T follicular helper cell (primary cell): Measurements from ENCODE around the gene PKD2.

Experiments
- DNase-seq: peaks from one replicate; pipeline ENCODE4 v3.0.0-alpha.2; 2020; ENCODE audit warnings: low read depth
- total RNA-seq, 2 experiments: gene quantifications; one replicate each; lab custom pipeline; 2026; lab: John Stamatoyannopoulos, UW

PKD2 gene
- total RNA-seq = 10.3 to 18.4 reads per million in 2 experiments

DNA sequence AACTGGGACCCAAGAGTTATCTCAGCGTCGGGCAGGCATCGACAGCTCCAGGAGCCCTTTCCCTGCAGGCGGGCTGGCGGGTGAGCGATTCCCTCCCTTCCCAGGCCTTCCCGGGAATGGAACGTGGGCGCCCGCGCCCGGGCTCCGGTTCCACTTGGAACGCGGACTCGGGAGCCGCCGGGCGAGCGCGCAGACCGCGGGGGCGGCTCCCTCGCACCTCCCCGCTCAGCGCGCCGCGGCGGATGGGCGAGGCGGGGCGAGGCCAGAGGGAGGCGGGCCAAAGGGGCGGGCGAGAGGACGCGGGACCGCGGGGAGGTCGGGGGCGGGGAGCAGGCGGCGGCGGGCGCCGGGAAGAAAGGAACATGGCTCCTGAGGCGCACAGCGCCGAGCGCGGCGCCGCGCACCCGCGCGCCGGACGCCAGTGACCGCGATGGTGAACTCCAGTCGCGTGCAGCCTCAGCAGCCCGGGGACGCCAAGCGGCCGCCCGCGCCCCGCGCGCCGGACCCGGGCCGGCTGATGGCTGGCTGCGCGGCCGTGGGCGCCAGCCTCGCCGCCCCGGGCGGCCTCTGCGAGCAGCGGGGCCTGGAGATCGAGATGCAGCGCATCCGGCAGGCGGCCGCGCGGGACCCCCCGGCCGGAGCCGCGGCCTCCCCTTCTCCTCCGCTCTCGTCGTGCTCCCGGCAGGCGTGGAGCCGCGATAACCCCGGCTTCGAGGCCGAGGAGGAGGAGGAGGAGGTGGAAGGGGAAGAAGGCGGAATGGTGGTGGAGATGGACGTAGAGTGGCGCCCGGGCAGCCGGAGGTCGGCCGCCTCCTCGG, at the start of gene PKD2:
TSS of gene PKD2 (plus strand) at position 332 of the 818 bp plus-strand sequence. CDS start at position 431, 99 bp downstream.
- peak; percentile 42 for DNase-seq

GRCh38 chr4:87961993-87962392, 45.4 kb upstream of the PKD2 start:
- DNase-seq = no peak

- DNase-seq = no peak
These were observed 44.9 kb upstream of the PKD2 start for GRCh38 chr4:87962398-87963146.

DNA sequence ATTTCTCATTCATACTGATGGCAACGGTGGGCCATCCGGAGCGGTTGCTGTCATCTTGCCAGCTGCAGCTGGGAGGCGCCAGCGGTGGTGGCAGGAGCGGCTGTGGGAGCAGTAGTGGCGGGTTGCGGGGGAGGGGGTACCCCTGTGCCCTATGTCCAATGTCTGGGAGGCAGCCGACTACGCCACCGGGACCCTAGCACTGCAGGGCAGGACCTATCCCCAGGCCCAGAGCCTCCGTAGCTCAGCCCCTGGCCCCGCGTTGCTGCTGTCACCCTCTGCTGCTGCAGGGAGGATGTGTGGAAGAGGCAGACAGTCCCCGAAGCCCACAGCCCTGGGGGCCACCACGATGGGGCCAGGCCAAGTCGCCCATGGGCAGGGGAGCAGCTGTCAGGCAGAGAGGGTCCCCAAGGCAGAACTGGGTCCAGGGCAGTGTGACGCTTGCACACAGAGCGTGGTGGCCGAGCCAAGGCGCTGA, 41.9 kb upstream of the PKD2 start:
- DNase-seq = no peak

DNA sequence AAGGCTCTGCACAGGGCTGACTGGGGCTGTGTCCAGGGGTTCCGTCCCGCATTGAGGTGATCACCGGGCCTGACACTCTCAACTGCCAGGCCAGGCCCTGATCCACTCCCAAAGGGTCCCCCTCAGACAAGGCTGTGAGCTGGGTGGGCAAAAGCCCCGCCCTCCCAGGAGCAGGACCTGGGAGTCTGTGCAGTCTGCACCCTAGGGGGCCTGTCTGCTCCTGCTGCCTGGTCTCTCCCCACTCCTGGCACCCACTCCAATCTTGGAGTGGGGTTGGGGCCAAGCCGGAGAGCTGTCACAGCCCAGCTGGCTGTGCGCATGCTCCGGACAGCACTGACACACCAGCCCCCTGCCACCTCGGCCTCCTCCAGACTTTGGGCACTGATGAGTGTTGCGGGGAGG, 41.3 kb upstream of the PKD2 start:
- DNase-seq = no peak

DNA sequence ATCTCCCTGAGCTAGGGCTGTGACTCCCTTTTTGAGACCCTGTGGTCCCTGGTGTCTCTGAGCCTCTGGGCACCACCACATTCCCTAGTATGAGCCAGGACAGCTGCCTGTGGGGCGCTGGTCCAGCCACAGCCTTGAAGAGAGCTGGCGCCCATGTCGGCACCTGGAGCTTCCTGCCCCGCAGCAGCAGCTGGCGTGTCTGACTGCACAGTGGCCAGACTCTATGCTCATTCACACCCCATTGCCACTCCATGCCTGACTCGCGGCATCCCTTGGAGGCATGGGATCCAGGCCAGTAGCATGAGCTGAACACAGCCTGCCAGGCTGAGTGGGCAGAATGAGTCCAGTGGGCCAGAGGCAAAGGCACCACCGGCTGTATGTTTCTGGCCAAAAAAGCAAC, 40.2 kb upstream of the PKD2 start:
- no peak for DNase-seq

DNA sequence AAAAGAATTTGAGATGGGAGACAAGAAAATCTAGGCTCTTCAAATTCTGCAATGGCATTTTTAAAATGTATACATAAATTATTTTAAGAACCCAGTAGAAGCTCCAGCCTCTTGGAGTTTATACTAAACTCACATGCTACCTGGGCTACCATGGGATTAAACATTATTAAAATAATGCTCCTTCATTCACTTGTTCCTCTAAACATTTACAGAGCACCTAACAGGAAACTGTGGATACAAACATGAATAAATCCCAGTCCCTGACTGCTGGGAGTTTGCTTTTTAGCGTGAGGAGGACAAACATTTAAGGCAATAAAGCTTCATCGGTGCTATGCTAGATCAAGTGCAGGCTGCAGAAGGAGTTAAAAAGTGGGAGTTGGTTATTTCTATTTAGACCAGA, 37.3 kb upstream of the PKD2 start:
- DNase-seq = no peak

DNA sequence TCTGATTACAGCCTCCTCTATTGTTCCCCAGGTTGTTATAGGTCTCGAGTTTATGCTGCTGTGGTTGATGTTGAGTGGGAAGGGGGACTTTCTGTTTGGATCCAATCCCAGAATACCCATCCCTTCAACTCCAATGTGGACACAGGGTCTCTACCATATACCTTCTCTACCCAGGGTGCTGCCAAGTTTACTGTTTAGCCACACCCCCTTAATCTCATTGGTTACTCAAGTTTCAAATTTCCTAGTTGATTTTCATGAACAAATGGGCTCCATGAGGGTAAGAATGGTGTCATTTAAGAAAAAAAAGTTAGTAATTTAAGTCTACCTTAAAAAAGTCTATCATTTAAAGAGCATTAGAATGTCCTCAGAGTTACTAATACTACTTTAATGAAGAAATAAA, 35.6 kb upstream of the PKD2 start:
- no peak for DNase-seq

DNA sequence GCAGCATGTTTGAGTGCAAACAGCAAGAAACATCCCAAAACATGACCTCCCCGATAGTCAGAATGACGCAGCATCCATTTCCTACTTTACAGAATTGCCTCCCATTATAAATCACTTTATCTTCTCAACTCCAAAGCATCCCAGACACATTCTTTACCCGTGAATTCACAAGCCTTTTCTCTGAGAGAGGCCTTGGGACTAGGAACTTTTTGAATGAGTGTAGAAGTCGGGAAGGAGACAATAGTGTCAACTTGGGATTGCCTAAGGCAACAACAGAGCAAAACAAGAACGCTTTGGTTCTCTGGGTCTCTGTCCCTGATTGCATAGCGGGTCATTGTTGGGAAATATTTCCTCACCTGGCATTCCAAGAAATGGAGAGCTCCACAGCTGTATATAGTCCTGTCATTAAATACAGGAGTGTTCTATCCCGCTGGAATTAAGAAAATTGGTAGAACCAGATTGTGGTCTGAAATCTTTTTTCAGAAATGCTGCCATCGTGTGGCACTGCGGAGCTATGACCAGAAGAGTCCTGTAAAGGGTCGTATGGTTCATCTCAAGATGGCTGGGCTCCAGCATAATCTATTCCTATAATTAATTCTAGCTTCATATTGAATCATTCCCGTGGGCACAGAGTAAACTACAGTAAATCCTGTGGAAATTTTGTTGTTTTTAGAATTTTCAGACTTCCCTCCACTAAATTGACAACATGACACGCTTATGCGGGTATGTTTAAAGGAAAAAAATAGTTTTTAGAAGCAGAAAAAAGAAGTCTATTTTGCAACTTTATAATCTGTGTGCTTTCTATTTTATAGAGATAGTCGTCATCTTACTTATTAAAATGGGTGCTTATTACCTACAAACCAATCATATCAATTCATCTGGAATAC, 33.9 kb upstream of the PKD2 start:
- no peak for DNase-seq

- no peak for DNase-seq
These were observed 32.5 kb upstream of the PKD2 start for GRCh38 chr4:87974856-87975462.

DNA sequence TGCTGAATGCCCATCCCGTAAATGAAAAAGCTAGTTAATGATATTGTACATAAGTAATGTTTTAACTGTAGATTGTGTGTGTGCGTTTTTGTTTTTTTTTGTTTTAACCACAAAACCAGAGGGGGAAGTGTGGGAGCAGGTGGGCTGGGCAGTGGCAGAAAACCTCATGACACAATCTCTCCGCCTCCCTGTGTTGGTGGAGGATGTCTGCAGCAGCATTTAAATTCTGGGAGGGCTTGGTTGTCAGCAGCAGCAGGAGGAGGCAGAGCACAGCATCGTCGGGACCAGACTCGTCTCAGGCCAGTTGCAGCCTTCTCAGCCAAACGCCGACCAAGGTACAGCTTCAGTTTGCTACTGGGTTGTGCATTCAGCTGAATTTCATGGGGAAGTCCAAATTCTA, 32.0 kb upstream of the PKD2 start, which contains the start of gene SPP1:
TSS of gene SPP1 (plus strand) at position 249 of the 400 bp plus-strand sequence. CDS start 1,182 bp downstream, outside the sequence.
- no peak for DNase-seq

DNA sequence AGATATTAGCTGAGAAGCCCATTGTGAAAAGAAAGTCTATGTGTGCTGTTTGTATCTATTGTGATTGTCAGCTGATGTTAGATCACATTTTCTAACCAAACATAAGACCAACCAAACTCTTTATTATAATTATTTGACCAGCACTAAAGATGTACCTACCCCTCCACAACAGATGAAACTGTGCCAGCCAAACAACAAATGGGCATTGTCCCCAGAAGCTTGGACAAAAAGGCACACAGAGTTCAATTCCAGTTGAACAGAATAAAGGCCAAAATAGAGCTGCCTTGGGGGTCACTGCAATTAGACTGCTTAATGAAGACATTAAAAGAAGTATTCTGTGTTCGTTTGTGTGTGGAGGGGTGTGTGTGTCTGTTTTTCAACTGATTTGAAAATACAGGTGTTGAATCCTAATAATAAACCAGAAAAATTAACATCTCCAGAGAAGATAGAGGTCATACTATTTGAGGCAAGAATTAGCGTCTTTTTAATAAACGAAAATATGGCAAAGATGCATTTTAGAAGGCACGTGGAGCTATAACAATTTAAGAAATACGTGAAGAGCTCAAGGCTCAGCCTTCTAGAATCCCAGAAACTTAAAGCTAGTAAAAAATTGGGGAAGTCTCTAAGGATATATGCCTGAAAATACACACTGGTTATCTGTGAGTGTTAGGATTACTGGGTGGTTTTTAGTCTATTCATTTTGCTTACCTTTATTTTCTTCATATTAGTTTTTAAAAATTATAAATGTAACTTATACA, 29.7 kb upstream of the PKD2 start:
- no peak for DNase-seq

GRCh38 chr4:87978681-87979080, 28.8 kb upstream of the PKD2 start:
- DNase-seq = no peak

GRCh38 chr4:87979810-87980209, 27.6 kb upstream of the PKD2 start:
- DNase-seq = no peak

GRCh38 chr4:87981486-87981885, 25.9 kb upstream of the PKD2 start:
- DNase-seq = no peak

GRCh38 chr4:87982036-87982435, 25.4 kb upstream of the PKD2 start:
- DNase-seq = no peak

DNA sequence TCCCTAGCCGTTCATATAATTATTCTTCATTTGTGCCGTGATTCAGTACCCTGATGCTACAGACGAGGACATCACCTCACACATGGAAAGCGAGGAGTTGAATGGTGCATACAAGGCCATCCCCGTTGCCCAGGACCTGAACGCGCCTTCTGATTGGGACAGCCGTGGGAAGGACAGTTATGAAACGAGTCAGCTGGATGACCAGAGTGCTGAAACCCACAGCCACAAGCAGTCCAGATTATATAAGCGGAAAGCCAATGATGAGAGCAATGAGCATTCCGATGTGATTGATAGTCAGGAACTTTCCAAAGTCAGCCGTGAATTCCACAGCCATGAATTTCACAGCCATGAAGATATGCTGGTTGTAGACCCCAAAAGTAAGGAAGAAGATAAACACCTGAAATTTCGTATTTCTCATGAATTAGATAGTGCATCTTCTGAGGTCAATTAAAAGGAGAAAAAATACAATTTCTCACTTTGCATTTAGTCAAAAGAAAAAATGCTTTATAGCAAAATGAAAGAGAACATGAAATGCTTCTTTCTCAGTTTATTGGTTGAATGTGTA, 24.9 kb upstream of the PKD2 start:
- no peak for DNase-seq

- DNase-seq = no peak
These were observed 23.4 kb upstream of the PKD2 start for GRCh38 chr4:87983996-87984395.

DNA sequence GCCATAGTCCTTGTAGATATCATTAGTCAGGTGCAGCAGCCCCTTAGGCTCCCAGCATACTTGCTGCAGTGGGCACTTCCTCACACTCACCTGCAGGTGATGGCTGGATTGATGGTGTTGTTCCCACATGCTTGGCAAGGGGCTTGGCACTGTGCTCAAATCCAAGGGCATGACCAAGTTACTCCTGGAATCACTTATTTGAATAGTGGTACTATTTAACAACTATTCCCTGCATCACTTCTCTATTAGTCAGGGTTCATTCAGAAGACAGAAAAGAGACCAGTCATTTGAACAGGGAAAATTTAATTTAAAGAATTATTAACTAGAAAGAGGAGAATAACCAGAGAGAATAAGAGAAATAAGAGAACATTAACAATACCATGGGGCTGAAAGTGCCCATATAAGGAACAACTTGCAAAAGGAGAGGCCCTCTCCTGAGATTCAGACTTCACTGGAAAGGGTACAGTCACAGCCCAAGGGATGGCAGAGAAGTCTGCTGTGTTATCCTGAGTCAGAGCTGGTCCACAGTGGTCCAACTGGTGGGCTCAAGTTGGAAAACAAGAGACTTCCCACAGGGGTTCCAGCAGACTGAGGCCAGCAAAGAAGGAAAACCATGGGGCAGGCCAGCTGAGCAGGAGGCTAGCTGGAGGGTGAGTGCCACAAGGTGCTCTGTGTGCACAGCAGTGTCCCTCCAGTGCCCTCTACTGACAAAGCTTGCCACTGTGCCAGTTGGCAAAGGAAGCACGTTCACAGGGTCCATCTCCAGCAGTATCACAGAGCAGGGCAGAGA, 22.1 kb upstream of the PKD2 start:
- DNase-seq = no peak

DNA sequence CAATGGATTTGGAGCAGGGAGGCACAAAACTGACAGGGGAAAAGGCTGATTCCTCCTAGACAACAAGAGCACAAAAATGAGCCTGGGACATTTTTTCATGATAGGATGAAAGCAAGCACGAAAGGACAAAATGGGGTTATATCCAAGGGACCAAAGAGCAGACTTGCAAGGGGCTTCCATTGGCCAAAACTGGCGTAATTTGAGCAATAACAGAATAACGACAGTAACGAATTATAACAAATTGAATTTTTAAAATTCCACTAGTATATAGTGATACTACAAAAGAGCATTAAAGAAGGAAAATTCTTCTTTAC, 21.6 kb upstream of the PKD2 start:
- DNase-seq = no peak
